Adrenal gland (tissue), 12 donors: ENCODE data around the gene HCFC1. TPM values are rescaled to one million over a fixed set of nuclear protein-coding genes. Genes with fewer than 3 reads are reported as not detected.
A peak's percentile ranks its signal among the peaks of the same experiment; 100 is the strongest.

Experiments used
- DNase-seq, 7 donors: peaks; one replicate each; pipeline ENCODE4 v3.0.0-alpha.2; 2019 to 2020
- H3K27ac ChIP-seq, 5 donors: fragments of 200-600 bp; sonication (generic) in 4 of 5; 1 replicate in 3 of 5; 2 replicates in 2 of 5; pipeline versions ENCODE4 v1.5.1 to v1.8.0; 2016 to 2020; ENCODE audit warnings: mild to moderate bottlenecking in 1 of 5
- H3K27me3 ChIP-seq: fragments of 200-600 bp; 2 replicates; pipeline ENCODE4 v1.8.0; 2021
- H3K36me3 ChIP-seq, 2 donors: fragments of 200-600 bp; replicated peaks in 1 of 2; 1 replicate in 1 of 2; 2 replicates in 1 of 2; pipeline versions ENCODE4 v1.5.1 to v1.8.0; 2018 to 2022
- H3K4me1 ChIP-seq, 2 donors: fragments of 200-600 bp; replicated peaks in 1 of 2; 1 replicate in 1 of 2; 2 replicates in 1 of 2; pipeline versions ENCODE4 v1.5.1 to v1.8.0; 2018 to 2021
- H3K4me3 ChIP-seq, 4 donors: fragments of 200-600 bp; sonication (generic) in 3 of 4; one replicate each; pipeline ENCODE4 v1.5.1; 2016 to 2018
- H3K9me3 ChIP-seq, 3 donors: fragments of 200-600 bp; sonication (generic) in 1 of 3; replicated peaks in 1 of 3; 1 replicate in 2 of 3; 2 replicates in 1 of 3; pipeline versions ENCODE4 v1.5.1 to v1.8.0; 2016 to 2021
- CTCF ChIP-seq, 6 experiments: fragments of 450-650 bp in 4 of 6; fragments of 200-600 bp in 2 of 6; sonication (generic) in 1 of 6; IDR thresholded peaks; 1 replicate in 5 of 6; 2 replicates in 1 of 6; pipeline versions ENCODE4 v1.5.1 to v1.8.0; 2016 to 2021; ENCODE audit warnings: antibody characterized with exemption in 6 of 6, mild to moderate bottlenecking in 2 of 6, moderate library complexity in 1 of 6
- POLR2A ChIP-seq, 2 donors: fragments of 450-650 bp; IDR thresholded peaks; one replicate each; pipeline ENCODE4 v1.6.1; 2017; ENCODE audit warnings: antibody characterized with exemption in 2 of 2, mild to moderate bottlenecking in 2 of 2, moderate library complexity in 1 of 2
- WGBS, 4 donors: extraction: QIAGEN DNeasy Blood & Tissue Kit in 2 of 4; methylation state at CpG; one replicate each; pipeline versions ENCODE4 v1.1.5 to v1.1.7; 2013 to 2017; 5-methylcytosine and 5-hydroxymethylcytosine counted together
- intact Hi-C, 2 donors: fragments of 100-400 bp; cut with DNase I; formaldehyde crosslinking; loops; one replicate each; pipeline versions ENCODE4 v1.14.1 to v1.15.0; 2022 to 2023
- polyA plus RNA-seq, 3 donors: library from polyadenylated mRNA; stranded (reverse); fragments of 200-250 nt in 2 of 3; fragments of 350-450 nt in 1 of 3; fragmentation: Illumina TruSeq in 1 of 3; extraction: RNeasy Lipid Tissue Mini Kit (QIAGEN cat#74804) in 1 of 3; gene quantifications; one replicate each; pipeline ENCODE4 v1.2.3, GENCODE V29; 2013 to 2014
- total RNA-seq, 9 donors: library from RNA; depleted of rRNA in 4 of 9; stranded (reverse); fragments of >200 nt in 4 of 9; fragments of 120-200 nt in 1 of 9; fragmentation: NEBNext Ultra II Directional in 1 of 9; extraction: Animal tissue kit (Norgen Biotek cat#: 25700) in 1 of 9; gene quantifications; one replicate each; pipeline versions ENCODE4 v1.1.0 to v1.2.4, GENCODE V29; 2013 to 2023
- donor health status: healthy with polysubstance abuse.
- donor health status: Bipolar disorder and iron deficiency.
- donor health status: DM: yes; HTN: yes; CAD: no.
- donor health status: DM: no; HTN: no; CAD: no.
- donor health status: DM: no; HTN: no; CAD: no.
- donor health status: DM: yes; HTN: yes; CAD: no.

The HCFC1 gene
- total and polyA plus RNA-seq, 12 donors = 9.2 to 77.1 (median 54.0) TPM

- peaks cover 0 to 13% of the 10 kb centered on the region in 2 donors for H3K4me1 ChIP-seq
- intact Hi-C loops = no loop called here
- peak; percentile 74 to 86 (median 80) for DNase-seq
Measured at GRCh38 chrX:153947009-153947769, 24.4 kb downstream of the HCFC1 start.

GRCh38 chrX:153945956-153946943 is 25.4 kb downstream of the HCFC1 start:
- Histone ChIP-seq H3K4me1 (peaks cover 0 to 13% of the 10 kb centered on the region in 2 donors), H3K9me3 (no peaks in the 10 kb centered on the region), H3K27me3 (no peaks in the 10 kb centered on the region), H3K27ac (peak overlapping the region in 1 of 5 donors; percentile 83), H3K4me3 (no peak overlapping the region), H3K36me3 (peaks cover 0 to 29% of the 10 kb centered on the region in 2 donors)
- WGBS, 4 donors = 82 to 87% (median 84%) methylated on average over 9 to 24 of the region's 24 CpGs
- intact Hi-C loops = no loop called here
- DNase-seq = no peak
- no peak for TF ChIP-seq CTCF (IDR thresholded peaks at IDR 0.05)
- no peak for TF ChIP-seq POLR2A (IDR thresholded peaks at IDR 0.05)

More at GRCh38 chrX:153947009-153947769, 24.4 kb downstream of the HCFC1 start:
- Histone ChIP-seq H3K27me3 (no peaks in the 10 kb centered on the region), H3K4me3 (no peak overlapping the region), H3K36me3 (peaks cover 0 to 38% of the 10 kb centered on the region in 2 donors), H3K9me3 (no peaks in the 10 kb centered on the region), H3K27ac (peak overlapping the region in 4 of 5 donors; percentile 35 to 83 (median 62))
- WGBS, 4 donors = 20 to 46% (median 40%) methylated on average over 8 to 19 of the region's 19 CpGs
- TF ChIP-seq CTCF (IDR thresholded peaks at IDR 0.05) = peak; percentile 65 to 86 (median 80)
- no peak for TF ChIP-seq POLR2A (IDR thresholded peaks at IDR 0.05)

GRCh38 chrX:153944800-153945150 is 26.8 kb downstream of the HCFC1 start:
- Histone ChIP-seq H3K4me3 (peak overlapping the region in 1 of 4 donors; percentile 45), H3K9me3 (no peaks in the 10 kb centered on the region), H3K4me1 (peaks cover 0 to 18% of the 10 kb centered on the region in 2 donors), H3K27me3 (no peaks in the 10 kb centered on the region), H3K36me3 (peaks cover 0 to 14% of the 10 kb centered on the region in 2 donors), H3K27ac (no peak overlapping the region)
- 0 to 59% (median 40%) methylated on average over 1 to 6 of the region's 6 CpGs for WGBS, 4 donors
- DNase-seq = no peak
- intact Hi-C loops = no loop called here
- TF ChIP-seq CTCF (IDR thresholded peaks at IDR 0.05) (no peak), POLR2A (IDR thresholded peaks at IDR 0.05) (no peak)
